GM08714 (cell line): ENCODE results near the gene GRAMD2B.
"Not testable (repeated sequence)": the region's sequence is repeated elsewhere in the genome, so short reads cannot be mapped to it uniquely, and the experiment has no call there.

ENCODE experiments used
- H3K4me3 ChIP-seq: fragments of 200-500 bp; sonication (Bioruptor generic); 2 replicates; pipeline ENCODE4 v1.5.1; 2014; ENCODE audit warnings: mild to moderate bottlenecking, low read length, inconsistent platforms
- ZNF274 ChIP-seq: IDR thresholded peaks from 2 replicates; pipeline ENCODE4 v1.6.1; 2012; ENCODE audit warnings: mild to moderate bottlenecking, low read depth, low read length

Gene GRAMD2B

GRCh38 chr5:126435261-126435660 lies 12.1 kb downstream of the GRAMD2B start:
- H3K4me3 ChIP-seq, result no peak overlapping the region
- TF ChIP-seq ZNF274, result no peak

DNA sequence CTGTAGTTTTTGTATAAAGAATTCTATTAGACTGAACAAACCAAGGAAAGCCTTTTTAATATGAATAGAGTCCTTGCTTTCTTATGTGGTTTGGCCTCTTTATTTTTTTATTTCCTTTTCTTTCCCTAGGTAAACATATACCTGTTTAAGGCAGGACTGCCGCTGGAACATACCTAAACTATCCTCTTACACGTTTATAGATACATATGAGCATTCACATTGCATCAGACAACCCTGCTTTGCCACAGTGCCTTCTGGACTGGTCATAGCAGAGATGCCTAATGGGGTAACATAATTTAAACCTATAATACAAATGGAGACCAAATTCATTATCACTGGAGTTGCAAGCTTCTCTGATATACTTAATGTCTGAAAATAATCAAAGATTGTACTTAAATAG lies 12.5 kb downstream of the GRAMD2B start:
- no peak for TF ChIP-seq ZNF274
- H3K4me3 ChIP-seq, result no peak overlapping the region

DNA sequence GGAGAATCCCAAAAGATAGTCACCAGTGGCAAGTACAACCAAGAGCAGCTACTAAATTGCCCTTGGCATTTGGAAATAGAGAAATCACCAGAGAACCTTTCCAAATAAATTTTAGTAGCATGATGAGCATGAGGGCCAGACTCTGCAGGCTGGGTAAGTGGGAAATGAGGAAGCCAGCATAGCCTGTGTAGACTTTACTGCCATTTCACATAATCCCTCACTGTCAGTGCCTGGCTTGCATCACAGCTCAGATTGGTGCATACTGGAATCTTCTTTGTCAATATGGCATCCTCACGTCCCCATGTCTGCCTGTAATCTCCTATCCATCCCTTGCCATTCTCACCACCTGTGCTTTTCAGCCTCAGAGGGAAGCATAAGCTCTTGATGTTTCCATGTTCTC lies 14.5 kb downstream of the GRAMD2B start:
- no peak for TF ChIP-seq ZNF274
- no peak overlapping the region for H3K4me3 ChIP-seq

GRCh38 chr5:126438267-126438666 lies 15.1 kb downstream of the GRAMD2B start:
- no peak for TF ChIP-seq ZNF274
- H3K4me3 ChIP-seq, result no peak overlapping the region

DNA sequence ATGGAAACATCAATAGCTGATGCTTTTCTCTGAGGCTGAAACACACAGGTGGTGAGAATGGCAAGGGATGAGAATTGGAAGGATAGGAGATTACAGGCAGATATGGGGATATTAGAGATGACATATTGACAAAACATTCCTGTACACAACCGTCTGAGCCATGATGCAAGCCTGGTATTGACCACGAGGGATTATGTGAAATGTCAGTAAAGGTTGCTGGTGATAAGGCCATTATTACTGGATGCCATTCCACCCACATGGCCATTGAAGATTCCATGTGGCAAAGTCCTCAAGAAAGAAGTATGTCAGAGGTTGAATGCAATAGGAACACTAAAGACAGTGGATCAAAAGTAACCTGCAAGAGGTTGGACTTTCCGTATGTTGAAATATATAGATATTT lies 15.7 kb downstream of the GRAMD2B start:
- no peak for TF ChIP-seq ZNF274

GRCh38 chr5:126439724-126440123 lies 16.5 kb downstream of the GRAMD2B start:
- not testable (repeated sequence) for H3K4me3 ChIP-seq

More for the DNA sequence above, 15.7 kb downstream of the GRAMD2B start:
- H3K4me3 ChIP-seq, result no peak overlapping the region

DNA sequence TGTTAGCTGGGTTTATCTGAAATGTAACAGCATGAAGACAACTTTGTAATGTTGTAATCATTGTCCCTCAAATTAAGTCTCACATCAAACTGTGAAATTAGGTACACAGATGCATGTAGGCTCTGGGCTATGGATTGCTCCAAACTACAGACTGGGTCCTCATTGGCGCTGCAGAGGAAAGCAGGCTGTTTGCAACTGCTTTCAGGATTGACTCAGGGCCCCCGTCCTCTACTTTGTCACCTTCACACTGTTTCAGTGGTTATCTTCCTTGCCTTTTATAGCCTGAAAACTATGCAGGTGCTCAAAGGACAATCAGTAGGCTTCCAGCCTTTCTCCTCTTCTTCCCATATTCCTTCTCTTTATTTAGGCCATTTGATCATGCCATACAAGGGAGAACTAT lies 18.0 kb downstream of the GRAMD2B start:
- TF ChIP-seq ZNF274, result no peak
- no peak overlapping the region for H3K4me3 ChIP-seq

GRCh38 chr5:126443374-126443851 lies 20.2 kb downstream of the GRAMD2B start:
- no peak for TF ChIP-seq ZNF274
- no peak overlapping the region; the same call in 1 of the 2 replicates for H3K4me3 ChIP-seq

- no peak overlapping the region for H3K4me3 ChIP-seq
- TF ChIP-seq ZNF274, result no peak
These were observed 20.9 kb downstream of the GRAMD2B start for GRCh38 chr5:126444137-126444536.

GRCh38 chr5:126445502-126446174 lies 22.4 kb downstream of the GRAMD2B start:
- no peak overlapping the region for H3K4me3 ChIP-seq
- no peak for TF ChIP-seq ZNF274

- H3K4me3 ChIP-seq, result no peak overlapping the region
- TF ChIP-seq ZNF274, result no peak
These were observed 23.5 kb downstream of the GRAMD2B start for GRCh38 chr5:126446498-126447224.

- no peak overlapping the region for H3K4me3 ChIP-seq
- no peak for TF ChIP-seq ZNF274
These were observed 25.5 kb downstream of the GRAMD2B start for GRCh38 chr5:126448720-126449119.

DNA sequence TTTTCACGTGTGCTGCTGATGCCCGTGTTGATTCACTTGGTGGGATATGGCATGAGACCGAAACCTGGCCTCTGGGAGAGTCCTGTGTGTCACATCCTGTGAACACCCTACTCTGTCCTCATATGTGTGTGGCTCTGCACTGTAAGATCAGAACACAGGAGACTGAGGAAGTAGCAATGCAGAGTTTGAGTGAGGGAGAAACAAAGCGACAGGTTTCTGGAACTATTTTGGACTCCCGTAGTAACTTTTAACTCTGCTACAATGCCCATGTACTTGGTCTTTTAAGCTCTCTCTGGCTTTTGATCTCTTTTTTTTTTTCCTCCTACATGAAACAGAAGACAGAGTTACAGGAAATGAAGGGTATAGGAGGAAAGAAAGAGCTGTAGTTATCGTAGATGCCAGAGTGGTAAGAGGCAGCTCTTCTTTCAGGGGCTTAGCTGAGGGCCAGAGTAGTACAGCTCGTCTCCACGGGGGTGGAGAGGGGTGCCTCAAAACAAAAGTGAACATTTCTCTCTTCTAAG lies 26.6 kb downstream of the GRAMD2B start:
- TF ChIP-seq ZNF274, result no peak
- H3K4me3 ChIP-seq, result peak overlapping the region; percentile 76

DNA sequence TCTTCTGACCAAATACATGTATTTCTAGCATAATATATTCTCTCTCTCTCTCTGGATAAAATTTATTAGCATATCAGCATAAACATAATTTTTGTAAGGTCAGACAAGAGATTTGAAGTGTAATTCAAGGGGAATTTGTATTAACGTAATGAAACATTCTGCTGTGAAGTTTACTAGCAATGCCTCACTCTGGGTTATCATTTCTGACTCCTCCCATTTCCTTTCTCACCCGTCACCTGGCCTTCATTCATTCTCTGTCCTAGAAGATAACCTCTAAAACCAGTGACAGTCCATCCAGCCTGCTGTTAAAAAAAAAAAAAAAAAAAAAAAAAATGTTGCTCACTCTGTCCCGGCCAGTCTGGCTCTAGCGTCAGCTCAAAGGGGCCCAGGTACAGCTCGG lies 27.1 kb downstream of the GRAMD2B start:
- no peak for TF ChIP-seq ZNF274
- peak overlapping the region; percentile 76; the same call in 1 of the 2 replicates for H3K4me3 ChIP-seq

- no peak overlapping the region; the same call in 1 of the 2 replicates for H3K4me3 ChIP-seq
- no peak for TF ChIP-seq ZNF274
These were observed 27.7 kb downstream of the GRAMD2B start for GRCh38 chr5:126450907-126451306.

DNA sequence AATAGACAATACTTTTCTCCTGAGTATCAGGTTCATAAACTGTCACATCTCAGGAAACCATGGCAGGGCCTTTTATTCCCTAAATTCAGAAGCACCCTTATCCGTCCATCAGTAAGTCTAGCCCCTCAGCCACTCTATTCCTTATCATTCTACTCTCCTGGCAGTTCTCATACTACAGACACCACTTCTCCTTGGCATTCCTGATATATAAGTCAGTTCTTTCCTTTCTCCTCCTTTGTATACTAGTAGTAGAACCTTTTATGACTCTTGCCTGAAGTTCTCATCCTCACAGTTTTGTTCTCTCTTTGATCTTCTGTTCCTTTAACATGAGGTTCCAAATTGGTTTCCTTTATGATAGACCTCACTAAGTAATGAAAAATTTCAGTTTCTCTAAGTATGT lies 29.3 kb downstream of the GRAMD2B start:
- no peak for TF ChIP-seq ZNF274

More for the DNA sequence above, 29.3 kb downstream of the GRAMD2B start:
- no peak overlapping the region for H3K4me3 ChIP-seq
